GM18907 (cell line): ENCODE data around the gene MYO16.

Experiments used
- ATAC-seq: cut with Tn5 transposase; IDR thresholded peaks from one replicate; pipeline ENCODE4 v1.9.1; 2021; ENCODE audit warnings: mild to moderate bottlenecking, moderate library complexity; ENCODE audit not compliant: unreplicated experiment

MYO16 gene

GRCh38 chr13:108924541-108924940 is 295.1 kb downstream of the MYO16 start:
- no peak for ATAC-seq

- ATAC-seq = no peak
Measured at GRCh38 chr13:108925070-108925469, 295.7 kb downstream of the MYO16 start.

DNA sequence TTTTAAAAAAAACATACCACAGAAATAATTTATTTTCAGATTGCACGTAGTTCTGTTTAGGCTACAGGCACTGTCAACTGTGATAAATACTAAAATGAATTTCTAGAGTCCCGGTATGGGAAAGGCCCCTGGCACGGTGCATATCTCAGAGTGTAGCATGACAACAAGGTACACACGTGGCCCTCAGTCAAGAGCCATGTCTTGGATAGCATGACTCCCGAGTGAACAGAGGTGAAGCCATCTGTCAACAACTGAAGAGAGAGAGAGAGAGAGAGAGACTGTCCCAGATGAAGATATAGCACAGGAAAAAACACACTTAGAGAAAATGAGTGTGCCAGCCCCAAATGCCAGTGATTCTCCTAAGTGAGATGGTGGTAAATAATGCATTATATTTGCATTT is 297.5 kb downstream of the MYO16 start:
- ATAC-seq = no peak

GRCh38 chr13:108927615-108928014 is 298.2 kb downstream of the MYO16 start:
- no peak for ATAC-seq

- ATAC-seq = no peak
Measured at GRCh38 chr13:108929532-108930206, 300.3 kb downstream of the MYO16 start.

- ATAC-seq = no peak
Measured at GRCh38 chr13:108932196-108932595, 302.8 kb downstream of the MYO16 start.

DNA sequence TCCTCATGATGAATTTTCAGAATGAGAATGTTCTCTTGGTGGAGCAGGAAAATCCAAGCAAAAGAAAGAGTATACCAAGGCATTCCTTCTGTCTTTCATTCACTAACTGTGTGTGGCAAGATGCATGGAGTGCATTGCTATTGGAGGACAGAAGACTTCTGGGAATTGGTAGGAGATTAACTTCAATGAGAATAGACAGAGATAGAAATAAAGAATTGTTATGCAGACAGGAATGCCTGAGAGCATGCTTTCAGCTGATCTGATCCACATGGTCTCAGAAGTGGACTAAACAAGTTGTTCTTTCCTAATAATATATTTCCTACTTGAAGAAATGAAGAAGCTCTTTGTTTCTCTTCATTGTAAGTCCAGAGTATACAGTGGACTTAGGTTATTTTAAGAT is 303.6 kb downstream of the MYO16 start:
- no peak for ATAC-seq

- ATAC-seq = no peak
Measured at GRCh38 chr13:108938155-108938554, 308.7 kb downstream of the MYO16 start.

GRCh38 chr13:108940121-108940520 is 310.7 kb downstream of the MYO16 start:
- no peak for ATAC-seq

DNA sequence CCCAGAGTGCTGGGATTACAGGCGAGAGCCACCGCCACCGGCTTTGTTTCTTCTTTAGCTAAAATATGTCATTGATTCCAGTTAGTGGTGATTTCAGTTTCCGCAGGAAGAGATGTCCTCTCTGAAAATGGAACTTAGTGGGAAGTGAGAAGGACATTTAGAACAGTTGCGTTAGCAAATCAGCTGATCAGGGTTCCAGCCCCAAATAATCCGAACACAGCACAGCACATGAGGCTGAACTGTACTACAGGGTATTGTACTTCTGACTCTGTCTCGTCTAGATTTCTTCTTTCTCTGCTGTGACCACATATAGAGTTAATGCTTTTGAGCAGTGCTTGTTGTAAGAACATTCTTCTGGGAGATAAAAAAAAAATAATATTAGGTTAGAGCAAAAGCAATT is 314.4 kb downstream of the MYO16 start:
- ATAC-seq = no peak

GRCh38 chr13:108944760-108945159 is 315.3 kb downstream of the MYO16 start:
- ATAC-seq = no peak

DNA sequence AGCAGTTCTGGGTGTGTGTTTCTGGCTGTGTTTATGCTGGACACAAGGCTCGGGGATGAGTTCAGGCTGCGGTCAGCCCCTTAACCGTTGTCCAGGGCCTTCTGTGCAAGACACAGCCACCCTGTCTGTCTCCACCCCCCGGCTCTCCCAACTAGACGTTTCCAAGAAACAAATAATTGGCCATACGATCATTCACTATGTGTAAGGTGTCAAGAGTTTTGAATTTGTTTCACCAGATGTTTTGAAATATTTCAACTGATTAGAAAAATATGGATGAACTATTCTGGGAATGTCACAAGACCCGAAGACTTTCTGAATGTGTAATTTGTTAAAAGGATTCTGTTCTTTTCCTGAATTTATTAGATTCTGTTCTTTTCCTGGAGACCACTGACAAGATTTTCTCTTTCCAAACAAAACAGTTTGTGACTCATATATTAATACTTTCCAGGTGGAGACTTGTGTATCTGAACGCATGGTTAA is 318.2 kb downstream of the MYO16 start:
- ATAC-seq = no peak

DNA sequence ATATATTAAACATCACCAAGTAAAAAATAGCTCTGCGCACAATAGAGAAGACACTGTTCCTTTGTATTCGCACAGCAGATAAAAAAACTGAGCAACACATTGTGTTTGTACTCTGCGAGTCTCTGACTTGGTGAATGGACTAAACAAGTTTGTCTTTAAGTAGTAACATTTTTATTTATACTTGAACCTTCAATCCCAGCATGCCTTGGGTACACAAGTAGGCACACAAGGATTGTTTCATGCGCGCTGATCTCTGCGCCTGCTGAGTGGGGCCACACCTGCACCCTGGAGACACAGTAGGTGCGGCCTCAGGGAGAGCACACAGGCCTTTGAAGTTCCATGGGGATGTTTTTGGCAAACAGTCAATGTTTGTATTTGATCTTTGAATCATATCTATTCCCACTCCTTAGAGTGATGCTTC is 318.9 kb downstream of the MYO16 start:
- no peak for ATAC-seq

DNA sequence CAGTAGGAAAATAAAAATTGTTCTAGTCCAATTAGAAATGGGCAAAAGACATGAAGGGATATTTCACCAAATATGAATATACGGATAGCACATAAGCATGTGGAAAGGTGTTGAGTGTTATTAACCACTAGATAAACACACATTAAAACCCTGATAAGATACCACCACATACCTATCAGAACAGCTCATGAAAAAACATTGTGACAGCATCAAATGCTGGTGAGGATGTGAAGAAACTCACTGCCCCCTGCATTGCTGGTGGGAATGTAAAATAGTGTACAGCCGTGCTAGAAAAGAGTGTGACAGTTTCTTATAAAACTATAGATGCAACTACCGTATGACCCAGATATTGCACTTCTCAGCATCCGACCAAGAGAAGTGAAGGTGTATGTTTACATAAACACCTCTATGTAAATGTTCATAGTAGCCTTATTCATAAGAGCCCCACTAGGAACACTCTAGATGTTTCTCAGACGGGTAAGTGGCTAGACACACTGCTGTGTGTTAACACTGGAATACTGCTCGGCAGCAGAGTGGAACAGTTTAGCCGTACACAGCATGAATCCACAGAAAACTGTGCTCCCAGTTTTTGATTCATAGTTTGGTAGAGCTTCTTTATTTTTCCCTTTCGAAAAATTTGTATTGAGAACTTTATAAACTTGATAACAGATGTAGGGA is 321.1 kb downstream of the MYO16 start:
- no peak for ATAC-seq

GRCh38 chr13:108955741-108956140 is 326.3 kb downstream of the MYO16 start:
- no peak for ATAC-seq

DNA sequence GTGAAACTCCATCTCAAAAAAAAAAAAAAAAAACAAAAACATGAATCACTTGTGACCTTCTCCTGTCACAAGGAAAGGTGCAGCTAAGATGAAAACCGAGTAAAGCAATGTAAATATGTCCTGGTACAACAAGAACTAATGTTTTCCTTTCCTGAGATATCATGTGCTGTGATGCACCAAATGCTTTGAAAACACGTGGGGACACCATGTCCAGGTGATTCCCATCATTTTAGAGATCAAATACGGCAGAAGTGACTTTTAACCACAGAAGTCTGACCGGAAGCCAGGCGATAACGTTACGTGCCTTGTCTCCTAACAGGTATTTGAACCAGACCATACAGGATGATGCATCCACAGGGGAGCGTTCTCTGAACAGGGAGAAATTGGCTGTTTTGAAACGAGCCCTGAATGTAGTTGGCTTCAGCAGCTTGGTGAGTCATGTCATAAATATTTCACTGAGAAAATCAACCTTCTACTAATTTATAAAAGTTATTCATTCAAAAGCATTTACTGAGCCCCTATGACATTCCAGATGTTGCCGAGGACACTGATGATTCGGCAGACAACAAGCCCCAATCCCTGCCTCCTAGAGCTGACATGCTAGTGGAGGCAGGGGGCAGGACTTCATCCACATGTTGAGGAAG is 328.1 kb downstream of the MYO16 start:
- ATAC-seq = no peak

DNA sequence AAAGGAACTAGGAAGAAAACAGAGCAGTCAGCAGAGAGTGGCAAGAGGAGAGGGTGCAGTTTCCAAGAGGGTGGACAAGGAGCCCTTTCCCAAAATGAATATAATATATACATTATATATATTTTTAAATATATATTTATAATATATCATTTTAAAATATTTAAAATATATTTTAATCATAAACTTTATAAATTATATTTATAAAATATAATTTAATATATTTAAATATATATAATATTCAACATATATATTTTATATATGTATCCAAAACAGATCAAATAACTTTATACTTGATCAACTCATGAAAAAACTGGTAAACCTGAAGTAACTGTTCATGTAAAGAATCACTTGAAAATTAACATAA is 328.6 kb downstream of the MYO16 start:
- ATAC-seq = no peak

DNA sequence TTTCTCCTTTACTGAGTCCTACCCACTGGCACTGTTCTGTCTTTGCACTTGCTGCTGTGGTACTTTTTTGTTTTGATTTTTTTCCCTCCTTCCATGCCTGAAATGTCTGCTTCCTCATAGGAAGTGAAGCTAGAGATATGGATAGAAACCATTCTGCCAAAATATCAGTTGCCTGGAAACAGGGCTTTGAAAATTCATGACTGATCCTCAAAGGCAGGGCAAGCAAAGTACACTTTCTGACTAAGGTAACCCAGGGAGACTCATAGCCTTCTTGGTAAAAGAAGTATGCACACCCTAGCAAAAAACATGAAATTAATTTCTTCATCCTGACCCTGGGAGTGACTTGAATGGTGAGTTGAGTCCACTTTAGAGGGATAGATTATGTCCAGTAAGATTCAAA is 329.8 kb downstream of the MYO16 start:
- ATAC-seq = no peak

DNA sequence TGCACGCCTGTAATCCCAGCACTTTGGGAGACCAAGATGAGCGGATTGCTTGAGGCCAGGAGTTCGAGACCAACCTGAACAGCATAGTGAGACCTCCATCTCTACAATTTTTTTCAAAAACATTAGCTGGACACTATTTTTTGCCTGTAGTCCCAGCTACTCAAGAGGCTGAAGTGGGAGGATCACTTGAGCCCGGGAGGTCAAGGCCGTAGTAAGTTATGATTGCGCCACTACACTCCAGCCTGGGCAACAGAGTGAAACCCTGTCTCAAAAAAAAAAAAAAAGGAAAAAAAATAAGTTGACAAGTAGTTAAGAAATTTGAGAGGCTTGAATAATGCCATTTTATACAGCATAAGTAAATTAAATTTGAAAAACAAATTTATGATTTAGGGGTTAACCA is 330.6 kb downstream of the MYO16 start:
- no peak for ATAC-seq

- ATAC-seq = peak; percentile 95
Measured at GRCh38 chr13:108961542-108962125, 332.2 kb downstream of the MYO16 start.

DNA sequence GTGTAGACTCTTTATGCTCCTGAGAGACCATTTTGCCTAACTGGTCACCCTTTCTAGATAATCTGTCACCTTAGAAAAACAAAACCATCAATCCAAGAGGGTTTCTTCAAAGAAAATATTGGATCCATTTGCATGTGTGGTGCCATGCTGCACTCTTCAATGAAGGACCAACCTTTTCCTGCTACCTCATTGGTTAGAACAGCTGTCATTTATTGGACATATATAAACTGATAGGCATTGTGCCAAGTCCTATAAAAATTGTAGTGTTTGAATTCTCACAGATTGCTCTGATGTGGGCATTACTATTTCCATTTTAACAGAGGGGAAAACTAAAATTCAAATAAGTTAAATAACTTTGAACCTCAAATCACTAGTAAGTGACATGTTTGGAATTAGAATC is 333.2 kb downstream of the MYO16 start:
- no peak for ATAC-seq

GRCh38 chr13:108963276-108963810 is 333.9 kb downstream of the MYO16 start:
- no peak for ATAC-seq
